NCI-H82 (cell line): ENCODE results near the gene SIRT2.
"Not testable (repeated sequence)": the region's sequence is repeated elsewhere in the genome, so short reads cannot be mapped to it uniquely, and the experiment has no call there.

Source experiments
- DNase-seq: peaks from one replicate; lab custom pipeline; 2025; lab: John Stamatoyannopoulos, UW

SIRT2 gene

DNA sequence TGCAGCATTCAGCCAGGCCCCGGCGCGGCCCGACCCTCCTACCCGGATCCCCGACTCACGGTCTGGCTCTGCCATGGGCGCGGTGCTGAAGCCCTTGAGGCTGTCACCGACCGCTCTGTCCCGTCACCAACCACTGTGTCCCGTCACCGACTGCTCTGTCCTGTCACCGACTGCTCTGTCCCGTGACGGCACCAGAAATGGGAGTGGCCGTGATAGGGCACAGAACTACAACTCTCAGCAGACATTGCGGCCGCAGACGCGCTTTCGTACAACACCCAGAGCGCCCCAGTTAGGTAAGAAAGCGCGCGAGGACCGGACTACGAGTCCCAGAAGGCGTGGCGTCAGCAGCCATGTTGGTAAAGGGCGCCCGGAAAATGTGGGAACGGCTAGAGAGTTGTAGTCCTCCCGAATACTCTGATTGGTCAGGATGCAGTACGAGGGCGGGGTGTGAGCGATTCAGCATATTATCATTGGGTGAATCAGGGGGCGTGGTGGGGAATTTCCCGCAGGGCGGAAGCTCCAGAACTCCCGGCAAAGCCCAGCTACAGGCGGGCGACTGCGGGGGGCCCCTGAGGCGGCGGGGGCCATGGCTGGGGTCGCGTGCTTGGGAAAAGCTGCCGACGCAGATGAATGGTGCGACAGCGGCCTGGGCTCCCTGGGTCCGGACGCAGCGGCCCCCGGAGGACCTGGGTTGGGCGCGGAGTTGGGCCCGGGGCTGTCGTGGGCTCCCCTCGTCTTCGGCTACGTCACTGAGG is at the start of gene SIRT2, which contains the start of gene NFKBIB:
TSS of gene SIRT2 (minus strand) at position 172 of the 755 bp plus-strand sequence. CDS start at position 75, 97 bp downstream.
TSS of gene NFKBIB (plus strand) at position 523 of the 755 bp plus-strand sequence. CDS start at position 587, 64 bp downstream.
- peak; percentile 100 for DNase-seq

DNA sequence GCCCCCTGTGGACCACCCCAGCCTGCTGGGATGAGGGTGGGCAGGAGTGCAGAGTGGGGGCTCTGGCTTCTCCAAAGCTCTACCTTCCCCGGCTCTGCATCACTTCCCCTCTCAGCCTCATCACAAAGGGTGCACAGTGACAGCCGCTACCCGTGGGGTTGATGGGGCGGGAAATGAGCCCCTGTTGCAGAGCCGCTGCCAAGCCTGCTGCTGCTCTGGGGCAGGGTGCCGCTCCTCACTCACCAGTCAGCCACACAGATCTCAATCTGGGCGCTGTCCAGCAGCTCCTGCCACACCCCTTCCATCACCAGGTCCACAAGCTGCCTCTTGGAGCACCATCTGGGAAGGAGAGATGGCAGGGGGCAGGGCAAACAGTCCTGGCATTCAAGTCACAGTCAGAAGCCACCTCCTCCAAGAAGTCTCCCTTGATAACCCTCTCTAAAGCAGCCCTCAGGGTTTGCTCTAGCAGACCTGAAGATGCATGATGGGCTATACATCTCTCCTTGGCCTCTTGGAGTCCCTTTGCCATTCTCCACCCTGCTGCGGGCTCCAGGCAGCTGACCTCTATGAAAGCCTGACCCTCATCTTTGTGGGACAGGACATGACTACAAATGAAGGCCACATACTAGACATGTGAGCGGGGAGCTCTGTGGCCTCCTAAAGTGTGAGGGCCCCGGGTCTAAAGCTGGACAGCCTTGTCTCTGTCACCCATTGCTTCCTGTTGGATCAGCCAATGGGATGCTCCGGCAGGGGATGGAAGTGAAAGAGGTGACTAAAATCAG is 47.0 kb upstream of the SIRT2 start:
- no peak for DNase-seq

DNA sequence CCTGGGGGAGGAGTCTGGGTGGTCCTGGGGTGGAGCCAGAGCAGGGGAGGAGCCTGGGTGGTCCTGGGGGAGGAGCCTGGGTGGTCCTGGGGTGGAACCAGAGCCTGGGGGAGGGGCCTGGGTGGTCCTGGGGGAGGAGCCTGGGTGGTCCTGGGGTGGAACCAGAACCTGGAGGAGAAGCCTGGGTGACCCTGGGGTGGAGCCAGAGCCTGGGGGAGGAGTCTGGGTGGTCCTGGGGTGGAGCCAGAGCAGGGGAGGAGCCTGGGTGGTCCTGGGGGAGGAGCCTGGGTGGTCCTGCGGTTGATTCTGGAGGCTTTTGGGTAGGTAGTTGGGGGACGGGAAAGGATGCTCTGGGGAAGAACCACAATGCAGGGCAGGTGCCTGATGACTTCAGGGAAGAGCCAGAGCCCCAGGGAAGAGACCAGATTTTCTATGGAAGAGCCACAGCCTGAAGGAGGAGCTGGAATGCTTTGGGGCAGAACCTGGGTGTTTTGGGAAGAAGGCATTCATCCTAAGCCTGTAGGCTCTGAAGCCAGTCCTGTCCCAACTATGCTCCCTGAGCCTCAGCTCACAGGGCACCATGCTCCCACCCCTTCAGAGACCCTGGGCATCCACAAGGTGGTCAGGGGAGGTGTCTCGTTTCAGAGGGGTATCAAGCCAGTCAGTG is 46.3 kb upstream of the SIRT2 start:
- DNase-seq, result peak; percentile 22

DNA sequence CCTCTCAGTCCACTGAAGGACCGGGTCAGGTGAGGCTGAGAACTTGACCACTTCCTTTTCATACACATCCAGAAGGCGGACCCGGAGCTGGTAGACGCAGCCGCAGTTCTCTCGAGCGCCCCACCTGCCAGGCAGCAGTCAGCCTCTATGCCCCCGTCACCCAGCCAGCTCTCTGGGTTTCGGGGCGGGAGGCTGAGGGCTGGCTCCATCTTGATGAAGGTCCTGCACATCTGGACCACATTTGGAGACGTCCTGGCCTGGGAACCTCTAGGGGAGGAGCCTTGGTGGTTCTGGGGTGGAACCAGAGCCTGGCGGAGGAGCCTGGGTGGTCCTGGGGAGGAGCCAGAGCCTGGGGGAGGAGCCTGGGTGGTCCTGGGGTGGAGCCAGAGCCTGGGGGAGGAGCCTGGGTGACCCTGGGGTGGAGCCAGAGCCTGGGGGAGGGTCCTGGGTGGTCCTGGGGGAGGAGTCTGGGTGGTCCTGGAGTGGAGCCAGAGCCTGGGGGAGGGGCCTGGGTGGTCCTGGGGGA is 45.6 kb upstream of the SIRT2 start:
- peak; percentile 30 for DNase-seq

DNA sequence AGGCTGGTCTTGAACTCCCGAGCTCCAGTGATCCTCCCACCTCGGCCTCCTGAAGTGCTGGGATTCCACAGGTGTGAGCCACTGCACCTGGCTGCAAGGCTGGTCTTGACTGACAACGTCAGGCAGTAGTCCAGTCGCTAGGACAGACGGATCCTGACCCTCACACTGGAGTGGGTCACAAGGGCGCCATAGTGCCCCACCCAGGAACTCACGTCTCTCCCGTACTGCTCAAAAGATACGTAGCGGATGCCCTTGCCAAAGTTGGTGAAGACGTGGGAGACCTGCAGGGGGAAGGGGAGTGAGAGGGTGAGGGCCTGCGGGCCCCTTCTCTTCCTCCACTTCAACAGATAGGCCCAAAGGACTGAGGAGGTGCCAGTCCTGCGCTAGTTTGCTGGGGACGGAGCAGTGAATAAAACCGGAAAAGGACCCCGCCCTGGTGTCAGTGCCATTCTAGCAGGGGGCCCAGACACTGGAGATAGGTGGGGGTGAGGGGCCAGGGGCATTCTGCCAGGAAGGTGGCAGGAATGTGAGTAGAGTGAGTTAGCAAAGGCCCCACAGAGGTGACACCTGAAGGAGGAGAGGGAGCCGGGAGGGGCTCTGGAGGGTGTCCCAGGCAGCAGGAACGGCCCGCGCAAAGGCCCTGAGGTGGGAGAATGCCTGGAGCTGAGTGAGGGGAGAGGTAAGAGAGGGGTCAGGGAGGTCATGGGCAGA is 43.2 kb upstream of the SIRT2 start:
- no peak for DNase-seq

DNA sequence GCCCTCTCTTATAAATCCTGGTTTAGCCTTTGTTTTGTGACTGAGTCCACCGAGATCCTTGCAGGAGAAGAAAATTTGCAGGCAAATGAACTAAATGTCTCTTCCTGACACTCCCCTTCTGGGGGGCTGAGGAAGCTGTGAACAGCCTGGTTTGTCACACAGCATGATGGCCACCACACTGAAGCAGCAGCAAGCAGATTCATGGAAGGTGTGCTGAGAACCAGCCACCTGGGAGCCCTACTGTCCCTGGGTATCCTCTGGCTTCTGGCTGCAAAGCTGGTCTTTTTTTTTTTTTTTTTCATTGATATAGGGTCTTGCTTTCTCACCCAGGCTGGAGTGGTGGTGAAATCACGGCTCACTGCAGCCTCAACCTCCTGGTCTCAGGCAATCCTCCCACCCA is 42.6 kb upstream of the SIRT2 start:
- DNase-seq, result no peak

DNA sequence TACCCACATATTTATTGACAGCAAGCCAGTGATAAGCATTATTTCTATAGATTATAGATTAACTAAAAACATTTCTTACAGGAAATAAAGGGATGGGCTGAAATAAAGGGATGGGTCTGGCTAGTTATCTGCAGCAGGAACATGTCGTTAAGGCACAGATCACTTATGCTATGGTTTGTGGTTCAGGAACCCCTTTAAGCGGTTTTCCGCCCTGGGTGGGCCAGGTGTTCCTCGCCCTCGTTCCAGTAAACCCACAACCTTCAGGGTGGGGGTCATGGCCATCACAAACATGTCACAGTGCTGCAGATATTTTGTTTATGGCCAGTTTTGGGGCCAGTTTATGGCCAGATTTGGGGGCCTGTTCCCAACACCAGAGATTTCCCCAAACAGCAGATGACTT is 42.0 kb upstream of the SIRT2 start:
- DNase-seq, result not testable (repeated sequence)

DNA sequence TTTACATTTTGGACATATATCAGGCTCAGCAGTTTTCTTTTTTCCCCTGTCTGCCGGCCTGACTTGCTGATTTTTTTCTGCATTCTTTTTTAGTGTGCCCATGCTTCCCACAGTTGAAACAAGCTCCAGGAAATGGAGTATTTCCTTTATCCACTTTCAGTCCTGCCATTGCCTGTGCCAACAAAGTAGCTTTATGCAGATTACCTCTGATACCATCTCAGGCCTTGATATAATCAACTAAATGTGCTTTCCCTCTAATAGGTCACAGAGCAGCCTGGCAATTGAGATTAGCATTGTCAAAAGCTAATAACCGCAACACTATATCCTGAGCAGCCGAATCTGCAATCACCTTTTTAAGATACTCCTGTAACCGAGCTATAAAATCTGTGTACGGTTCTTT is 40.5 kb upstream of the SIRT2 start:
- DNase-seq, result peak; percentile 68

DNA sequence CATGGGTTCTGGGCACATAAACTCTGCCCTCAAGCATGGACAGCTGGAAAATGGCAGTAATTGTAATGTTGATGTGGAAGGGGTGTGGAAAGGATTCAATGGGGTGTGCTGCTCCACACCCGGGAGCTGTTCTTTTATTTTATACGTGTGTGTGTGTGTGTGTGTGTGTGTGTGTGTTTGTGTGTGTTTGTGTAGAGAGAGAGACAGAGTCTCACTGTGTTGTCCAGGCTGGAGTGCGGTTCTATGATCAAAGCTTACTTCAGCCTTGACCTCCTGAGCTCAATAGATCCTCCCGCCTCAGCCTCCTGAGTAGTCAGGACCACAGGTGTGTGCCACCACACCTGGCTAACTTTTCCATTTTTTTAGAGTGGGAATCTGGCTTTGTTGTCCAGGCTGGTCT is 34.1 kb upstream of the SIRT2 start:
- DNase-seq, result no peak

DNA sequence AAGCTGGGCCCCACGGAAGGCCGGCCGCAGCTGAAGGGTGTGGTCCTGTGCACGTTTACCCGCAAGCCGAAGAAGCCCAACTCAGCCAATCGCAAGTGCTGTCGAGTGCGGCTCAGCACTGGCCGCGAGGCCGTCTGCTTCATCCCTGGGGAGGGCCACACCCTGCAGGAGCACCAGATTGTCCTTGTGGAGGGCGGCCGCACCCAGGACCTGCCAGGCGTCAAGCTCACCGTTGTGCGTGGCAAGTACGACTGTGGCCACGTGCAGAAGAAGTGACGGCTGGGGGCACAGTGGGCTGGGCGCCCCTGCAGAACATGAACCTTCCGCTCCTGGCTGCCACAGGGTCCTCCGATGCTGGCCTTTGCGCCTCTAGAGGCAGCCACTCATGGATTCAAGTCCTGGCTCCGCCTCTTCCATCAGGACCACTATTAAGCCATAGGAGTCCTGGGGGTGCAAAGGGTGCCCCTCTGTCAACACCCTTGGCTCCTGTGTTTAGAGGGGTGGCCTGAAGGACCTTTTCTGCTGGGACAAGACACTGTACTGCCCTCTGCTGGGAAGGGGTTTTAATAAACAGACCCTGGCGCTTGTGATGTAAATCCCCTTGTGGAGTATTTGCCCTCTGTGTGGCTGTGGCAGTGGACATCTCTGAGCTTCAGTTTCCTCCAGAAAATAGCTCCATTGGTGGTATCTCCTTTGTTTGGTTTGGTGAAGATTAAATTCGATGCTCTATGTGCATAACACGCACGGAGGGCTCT is 33.2 kb upstream of the SIRT2 start:
- peak; percentile 68 for DNase-seq

DNA sequence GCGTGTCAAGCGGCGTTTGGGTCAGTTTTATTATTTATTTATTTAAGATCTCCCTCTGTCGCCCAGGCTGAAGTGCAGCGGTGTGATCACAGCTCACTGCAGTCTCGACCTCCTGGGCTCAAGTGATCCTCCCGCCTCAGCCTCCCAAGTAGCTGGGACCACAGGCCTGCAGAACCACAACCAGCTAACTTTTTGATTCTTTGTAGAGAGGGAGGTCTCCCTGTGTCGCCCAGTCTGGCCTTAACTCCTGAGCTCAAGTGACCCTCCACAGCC is 32.0 kb upstream of the SIRT2 start:
- no peak for DNase-seq

DNA sequence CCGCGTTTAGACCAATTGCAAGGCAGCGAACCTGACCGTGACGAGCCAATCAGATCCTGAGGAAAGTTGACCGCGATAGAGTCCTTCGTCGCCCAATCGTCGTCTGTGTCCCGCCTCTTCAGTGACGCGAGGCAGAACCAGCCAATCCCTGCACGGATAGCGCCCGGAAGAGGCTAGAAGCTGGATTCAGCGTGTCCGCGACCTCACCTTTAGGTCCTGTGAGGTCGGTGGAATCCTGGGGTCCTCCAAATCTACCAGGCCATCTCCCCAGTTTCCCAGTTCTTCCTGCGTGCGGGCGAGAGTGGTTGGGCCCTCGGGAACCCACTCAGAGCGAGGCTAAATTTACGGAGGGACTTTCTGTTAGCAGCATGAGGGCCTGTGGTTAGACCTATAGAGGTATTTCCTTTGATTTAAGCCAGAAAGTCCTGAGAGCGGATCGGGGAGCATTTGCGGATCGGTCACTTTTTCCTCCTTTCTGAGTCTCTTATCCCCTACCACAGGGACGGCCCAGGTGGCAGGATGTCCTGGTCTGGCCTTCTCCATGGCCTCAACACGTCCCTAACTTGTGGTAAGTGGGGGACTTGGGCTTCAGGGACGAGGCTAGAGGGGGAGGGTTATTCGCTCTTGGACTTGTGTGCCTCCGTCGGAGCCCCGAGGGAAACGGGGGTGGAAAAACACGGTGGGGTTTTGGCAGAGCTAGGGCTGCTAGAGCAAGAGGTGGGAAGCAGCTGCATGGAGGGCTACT is 31.5 kb upstream of the SIRT2 start, which contains the start of gene MRPS12:
TSS of gene MRPS12 (plus strand) at position 169 of the 745 bp plus-strand sequence. CDS start at position 520, 351 bp downstream.
- peak; percentile 100 for DNase-seq

DNA sequence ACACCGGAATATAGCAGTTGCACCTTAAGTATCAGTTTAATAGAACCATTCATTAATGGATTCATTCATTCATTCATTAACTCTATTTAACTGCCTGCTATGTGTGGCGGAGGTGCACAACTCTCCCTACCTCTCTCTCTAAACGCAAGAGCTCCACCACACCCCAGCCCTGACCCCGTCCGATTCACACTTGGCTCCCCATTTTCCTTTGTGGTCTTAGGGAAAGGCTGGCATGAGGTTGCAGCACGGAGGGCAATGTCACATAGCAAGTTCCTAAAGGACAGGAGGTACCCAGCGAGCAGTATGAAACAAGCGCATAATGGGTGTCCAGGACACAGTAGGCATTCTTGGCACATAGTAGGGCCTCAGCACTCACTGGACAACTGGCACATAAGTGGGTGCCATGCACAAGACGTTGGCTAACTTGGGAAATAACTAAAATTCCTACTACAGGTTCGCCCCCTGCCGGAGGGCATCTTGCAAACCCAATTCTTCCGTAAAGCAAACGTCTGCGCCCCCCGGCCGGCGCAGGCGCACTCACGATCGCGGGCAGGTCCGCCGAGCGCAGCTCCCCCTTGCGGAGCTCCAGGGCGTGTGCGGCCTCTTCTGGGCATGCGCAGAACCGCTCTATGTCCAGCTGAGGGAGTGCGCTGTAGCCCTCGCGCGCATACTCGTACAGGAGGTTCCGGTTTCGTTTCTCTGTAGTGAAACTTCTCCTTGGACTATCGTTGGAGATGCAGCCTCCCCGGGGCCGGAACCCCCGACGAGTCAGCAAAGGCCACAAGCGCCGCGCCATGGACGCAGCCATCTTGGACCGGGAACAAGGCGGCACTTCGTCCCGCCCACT is 30.7 kb upstream of the SIRT2 start, which contains the start of gene SARS2:
TSS of gene SARS2 (minus strand) at position 835 of the 847 bp plus-strand sequence. CDS start at position 808, 27 bp downstream.
- DNase-seq, result peak; percentile 97

DNA sequence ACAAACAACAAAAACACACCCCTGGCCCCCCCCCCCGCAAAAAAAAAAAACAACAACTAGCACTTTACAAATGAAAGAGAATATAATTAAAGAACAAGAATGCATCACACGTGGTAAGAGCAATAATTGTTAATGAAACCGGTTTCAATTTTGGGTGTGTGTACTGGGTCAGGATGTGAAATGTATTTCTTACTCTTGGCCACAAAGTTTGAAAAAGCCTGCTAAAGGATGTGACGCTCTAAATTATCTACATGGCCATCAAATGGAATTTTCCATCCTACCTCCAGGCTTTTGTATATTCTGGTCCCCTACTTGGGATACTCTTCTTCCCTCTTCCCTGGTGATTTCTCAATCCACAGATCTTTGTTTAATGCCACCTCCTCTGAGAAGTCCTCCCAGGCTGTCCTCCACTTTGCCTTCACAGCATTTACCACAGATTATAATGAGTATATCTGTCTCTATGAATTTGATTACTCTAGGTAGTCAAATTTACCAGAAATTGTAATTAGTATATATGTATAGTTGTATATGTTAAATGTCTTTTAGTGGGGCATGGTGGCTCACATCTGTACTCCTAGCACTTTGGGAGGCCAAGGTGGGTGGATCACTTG is 29.1 kb upstream of the SIRT2 start:
- no peak for DNase-seq

DNA sequence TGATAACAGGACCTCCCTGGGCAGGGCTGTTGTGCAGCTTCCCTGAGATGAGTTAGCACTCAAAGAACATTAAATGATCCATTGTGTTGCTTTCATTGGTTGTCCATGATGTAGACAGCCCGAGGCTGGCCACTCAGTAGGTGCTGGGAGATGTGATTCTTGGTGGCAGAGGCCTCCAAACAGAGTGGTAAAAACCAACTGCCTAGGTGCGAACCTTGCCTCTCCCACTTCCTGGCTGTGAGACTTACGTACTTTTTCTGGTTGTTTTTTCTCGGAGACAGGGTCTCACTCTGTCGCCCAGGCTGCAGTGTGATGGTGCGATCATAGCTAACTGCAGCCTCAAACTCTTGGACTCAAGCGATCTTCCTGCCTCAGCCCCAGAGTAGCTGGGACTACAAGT is 25.0 kb upstream of the SIRT2 start:
- DNase-seq, result no peak

DNA sequence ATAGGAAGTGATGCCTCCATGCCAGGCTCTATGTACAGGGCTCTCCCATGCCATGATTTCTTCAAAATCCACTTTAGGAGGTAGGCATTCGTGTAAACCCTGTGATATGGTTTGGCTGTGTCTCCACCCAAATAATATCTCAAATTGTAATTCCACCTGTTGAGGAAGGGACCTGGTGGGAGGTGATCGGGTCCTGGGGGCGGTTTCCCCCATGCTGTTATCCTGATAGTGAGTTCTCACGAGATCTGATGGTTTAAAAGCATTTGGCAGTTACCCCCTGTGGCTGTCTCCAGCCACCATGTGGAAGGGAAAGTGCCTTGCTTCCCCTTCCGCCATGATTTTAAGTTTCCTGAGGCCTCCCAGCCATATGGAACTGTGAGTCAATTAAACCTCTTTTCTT is 23.1 kb upstream of the SIRT2 start:
- no peak for DNase-seq

DNA sequence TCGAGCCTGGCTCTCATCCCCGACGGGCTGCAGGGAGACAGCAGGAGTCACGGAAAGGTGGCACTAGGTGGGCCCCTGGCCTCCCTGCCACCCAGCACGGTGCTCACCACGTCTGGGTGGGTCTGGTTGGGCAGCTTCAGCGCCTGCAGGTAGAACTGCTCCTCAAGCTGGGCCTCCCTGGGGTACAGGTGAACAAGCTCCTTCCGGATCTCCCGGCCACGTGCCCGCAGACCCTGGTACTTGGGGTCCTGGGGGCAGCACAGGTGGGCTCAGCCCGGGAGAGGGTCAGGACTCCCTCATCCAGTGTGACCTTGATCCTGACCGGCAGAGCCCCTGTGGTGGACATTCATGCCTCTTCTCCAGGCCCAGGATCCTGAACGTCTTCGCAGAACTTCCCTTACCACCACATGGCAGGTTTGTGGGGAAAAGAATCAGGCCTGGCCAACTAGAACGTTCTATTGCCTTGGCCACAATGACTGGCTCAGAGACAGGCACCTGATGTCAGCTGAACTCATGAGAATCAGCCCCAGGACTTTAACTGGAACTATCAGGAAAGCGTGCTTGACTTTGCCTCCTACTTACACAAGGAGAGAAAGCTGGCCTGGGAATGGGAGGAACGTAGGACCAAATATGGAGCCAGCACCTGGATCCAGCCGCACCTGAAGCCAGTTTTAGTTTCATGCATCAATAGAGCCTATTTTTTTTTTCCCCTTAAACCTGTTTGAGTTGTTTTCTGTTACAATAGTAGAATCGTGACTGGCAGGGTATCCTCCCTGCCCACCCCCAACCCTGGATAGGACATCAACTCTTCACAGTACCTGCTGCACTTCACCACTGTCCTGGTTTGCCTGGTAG is 22.2 kb upstream of the SIRT2 start:
- DNase-seq, result no peak
